Adipocyte (in vitro differentiated cells): ENCODE measurements around the gene SUCLG2.
"Not testable (repeated sequence)": the region's sequence is repeated elsewhere in the genome, so short reads cannot be mapped to it uniquely, and the experiment has no call there.

Experiments
- DNase-seq: peaks from one replicate; pipeline ENCODE4 v3.0.0-alpha.2; 2015; ENCODE audit warnings: low read depth
- H3K27me3 ChIP-seq: replicated peaks from 2 replicates; pipeline ENCODE4 v1.7.0; 2013; ENCODE audit warnings: mild to moderate bottlenecking, low read length, moderate library complexity; ENCODE audit not compliant: control insufficient read depth, insufficient read depth
- H3K36me3 ChIP-seq: 2 replicates; pipeline ENCODE4 v1.7.0; 2013; ENCODE audit warnings: low read length, mild to moderate bottlenecking, moderate library complexity; ENCODE audit not compliant: control insufficient read depth, insufficient read depth, severe bottlenecking
- H3K4me1 ChIP-seq: 2 replicates; pipeline ENCODE4 v1.7.0; 2013; ENCODE audit warnings: mild to moderate bottlenecking, low read length, moderate library complexity; ENCODE audit not compliant: control insufficient read depth, insufficient read depth
- H3K4me3 ChIP-seq: 2 replicates; pipeline ENCODE4 v1.7.0; 2013; ENCODE audit warnings: mild to moderate bottlenecking, low read length, moderate library complexity
- H3K9ac ChIP-seq: 2 replicates; pipeline ENCODE4 v1.7.0; 2013; ENCODE audit warnings: mild to moderate bottlenecking, low read length, moderate library complexity
- H3K9me3 ChIP-seq: 2 replicates; pipeline ENCODE4 v1.7.0; 2013; ENCODE audit warnings: mild to moderate bottlenecking, low read length, moderate library complexity; ENCODE audit not compliant: control insufficient read depth

The SUCLG2 gene

DNA sequence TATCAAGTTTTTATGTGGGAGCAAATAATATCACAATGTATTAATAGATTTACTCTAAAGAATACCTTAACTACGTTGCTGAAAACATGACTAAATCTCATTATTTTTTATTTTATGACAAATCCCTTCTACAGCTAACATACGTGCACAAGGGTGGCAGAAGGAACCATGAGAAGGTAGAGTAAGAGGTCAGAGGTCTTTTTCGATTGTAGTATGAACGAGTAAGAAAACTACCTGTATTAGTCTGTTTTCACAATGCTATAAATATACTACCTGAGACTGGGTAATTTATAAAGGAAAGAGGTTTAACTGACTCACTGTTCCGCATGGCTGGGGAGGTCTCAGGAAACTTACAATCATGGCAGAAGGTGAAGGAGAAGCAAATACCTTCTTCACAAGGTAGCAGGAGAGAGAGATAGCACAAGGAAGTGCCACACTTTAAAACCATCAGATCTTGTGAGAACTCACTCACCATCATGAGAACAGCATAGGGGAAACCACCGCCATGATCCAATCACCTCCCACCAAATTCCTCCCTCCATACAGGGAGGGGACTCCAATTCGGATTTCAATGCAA is 95.3 kb downstream of the SUCLG2 start:
- H3K4me1 ChIP-seq = peaks cover 15% of the 10 kb centered on the region
- H3K9ac ChIP-seq = no peak overlapping the region
- peaks cover 6% of the 10 kb centered on the region for H3K36me3 ChIP-seq
- DNase-seq = no peak
- H3K4me3 ChIP-seq = no peak overlapping the region
- no peaks in the 10 kb centered on the region for H3K9me3 ChIP-seq
- H3K27me3 ChIP-seq = no peaks in the 10 kb centered on the region

DNA sequence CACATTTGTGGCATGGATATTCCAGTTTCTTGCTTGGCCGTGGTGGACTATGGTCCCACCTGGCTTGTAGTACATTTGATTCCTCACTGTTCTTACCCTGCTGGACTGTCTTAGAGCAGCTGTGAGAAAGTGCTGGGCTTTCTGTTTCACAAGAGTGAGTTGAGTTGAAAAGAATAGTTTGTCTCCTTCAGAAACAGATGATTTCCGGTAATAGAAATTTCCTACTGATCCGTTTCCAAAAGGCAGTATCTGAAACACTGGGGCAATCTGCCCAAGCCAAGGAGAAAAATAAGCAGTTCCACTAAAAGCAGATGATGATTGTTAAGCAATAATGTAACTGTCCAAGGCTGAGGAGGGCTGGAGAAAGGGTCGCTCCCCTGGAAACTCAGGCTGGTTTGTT is 96.0 kb downstream of the SUCLG2 start:
- no peak overlapping the region for H3K9ac ChIP-seq
- H3K4me3 ChIP-seq = peak overlapping the region; percentile 21

DNA sequence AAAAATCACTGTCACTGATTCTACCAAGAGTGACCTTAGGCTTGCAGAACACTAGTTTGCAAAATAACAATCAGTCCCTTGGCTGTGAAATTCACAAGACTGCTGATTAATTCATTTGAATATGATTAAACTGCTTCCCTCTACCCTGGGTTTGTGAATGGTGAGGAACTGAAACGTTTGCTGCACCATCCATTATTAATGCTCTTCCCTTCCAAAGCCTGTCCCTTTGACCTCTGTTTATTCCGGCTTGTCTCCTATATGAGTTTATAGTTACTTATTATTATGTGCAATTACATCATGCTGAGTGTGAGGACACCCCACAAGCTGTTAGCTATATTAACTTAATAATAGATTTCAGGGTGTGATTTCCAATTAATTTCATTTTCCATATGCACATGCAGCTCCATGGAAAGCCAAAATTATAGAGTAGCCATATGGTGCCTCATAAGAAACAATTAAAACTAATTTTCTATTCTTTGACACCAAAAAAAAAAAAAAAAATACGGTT is 96.5 kb downstream of the SUCLG2 start:
- H3K4me1 ChIP-seq = peaks cover 15% of the 10 kb centered on the region
- H3K36me3 ChIP-seq = peaks cover 6% of the 10 kb centered on the region
- H3K9ac ChIP-seq = no peak overlapping the region
- no peak for DNase-seq
- no peaks in the 10 kb centered on the region for H3K27me3 ChIP-seq
- H3K4me3 ChIP-seq = peak overlapping the region; percentile 21
- no peaks in the 10 kb centered on the region for H3K9me3 ChIP-seq

More for the DNA sequence above, 96.0 kb downstream of the SUCLG2 start:
- Histone ChIP-seq H3K9me3 (no peaks in the 10 kb centered on the region), H3K36me3 (peaks cover 6% of the 10 kb centered on the region), H3K4me1 (peaks cover 15% of the 10 kb centered on the region), H3K27me3 (no peaks in the 10 kb centered on the region)
- DNase-seq = peak; percentile 61

DNA sequence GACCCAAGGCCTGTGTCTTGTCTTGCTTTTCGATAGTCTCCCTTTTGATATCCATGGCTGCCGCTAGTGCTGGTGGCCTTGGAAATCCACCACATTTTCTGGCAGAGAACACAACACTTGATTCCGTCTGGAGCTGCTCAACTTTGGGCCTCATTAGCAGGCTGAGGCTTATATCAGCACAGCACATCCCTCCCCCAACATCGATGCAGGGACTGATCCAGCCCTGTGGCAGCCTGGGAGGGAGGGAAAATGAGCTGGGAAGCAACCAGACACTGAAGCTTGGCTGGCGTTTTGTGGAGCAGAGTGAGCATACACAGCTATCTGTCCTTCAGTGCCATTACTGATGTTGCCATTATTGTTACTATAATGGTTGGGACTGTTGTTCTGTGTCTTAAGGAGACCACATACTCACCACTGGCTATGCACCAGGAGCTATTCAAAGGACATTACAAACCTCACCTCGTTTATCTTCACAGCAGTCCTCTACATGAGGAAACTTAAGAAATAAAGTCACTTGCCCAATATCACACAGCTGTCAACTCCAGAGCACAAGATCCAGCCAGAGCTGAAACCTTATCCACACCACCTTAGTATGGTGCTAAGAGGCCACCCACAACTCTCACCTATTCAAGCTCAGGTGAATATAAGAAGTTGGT is 102.9 kb downstream of the SUCLG2 start:
- DNase-seq = no peak
- Histone ChIP-seq H3K9me3 (no peaks in the 10 kb centered on the region), H3K4me3 (no peak overlapping the region), H3K27me3 (no peaks in the 10 kb centered on the region), H3K4me1 (no peaks in the 10 kb centered on the region), H3K36me3 (peaks cover 6% of the 10 kb centered on the region), H3K9ac (no peak overlapping the region)

DNA sequence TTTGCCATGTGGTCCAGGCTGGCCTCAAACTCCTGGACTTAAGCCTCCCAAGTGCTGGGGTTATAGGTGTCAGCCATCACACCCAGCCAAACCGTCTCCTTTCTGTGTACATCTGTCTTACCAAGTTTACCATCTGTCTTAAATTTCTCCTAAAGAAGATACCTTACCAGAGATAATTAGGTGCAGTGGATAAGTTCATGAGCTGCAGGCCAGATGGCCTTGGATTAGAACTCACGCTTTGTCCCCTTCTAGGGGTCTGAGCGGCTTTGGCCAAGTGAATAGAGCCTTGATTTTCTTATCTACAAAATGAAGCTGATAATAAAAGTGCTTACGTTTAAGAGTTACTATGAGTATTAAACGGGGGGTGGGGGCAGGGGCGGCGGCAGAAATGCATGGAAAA is 103.9 kb downstream of the SUCLG2 start:
- Histone ChIP-seq H3K4me1 (no peaks in the 10 kb centered on the region), H3K9me3 (no peaks in the 10 kb centered on the region), H3K4me3 (no peak overlapping the region), H3K36me3 (no peaks in the 10 kb centered on the region), H3K27me3 (no peaks in the 10 kb centered on the region), H3K9ac (no peak overlapping the region)
- no peak for DNase-seq

DNA sequence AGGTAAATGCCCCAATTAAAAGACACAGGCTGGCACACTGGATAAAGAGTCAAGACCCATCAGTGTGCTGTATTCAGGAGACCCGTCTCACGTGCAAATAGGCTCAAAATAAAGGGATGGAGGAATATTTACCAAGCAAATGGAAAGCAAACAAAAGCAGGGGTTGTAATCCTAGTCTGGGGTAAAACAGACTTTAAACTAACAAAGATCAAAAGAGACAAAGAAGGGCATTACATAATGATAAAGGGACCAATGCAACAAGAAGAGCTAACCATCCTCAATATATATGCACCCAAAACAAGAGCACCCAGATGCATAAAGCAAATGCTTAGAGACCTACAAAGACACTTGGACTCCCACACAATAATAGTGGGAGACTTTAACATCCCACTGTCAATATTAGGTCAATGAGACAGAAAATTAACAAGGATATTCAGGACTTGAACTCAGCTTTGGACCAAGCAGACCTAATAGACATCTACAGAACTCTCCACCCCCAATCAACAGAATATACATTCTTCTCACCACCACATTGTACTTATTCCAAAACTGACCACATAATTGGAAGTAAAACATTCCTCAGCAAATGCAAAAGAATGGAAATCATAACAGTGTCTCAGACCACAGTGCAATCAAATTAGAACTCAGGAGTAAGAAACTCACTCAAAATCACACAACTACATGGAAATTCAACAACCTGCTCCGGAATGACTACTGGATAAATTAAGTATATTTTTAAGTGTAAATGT is 111.7 kb downstream of the SUCLG2 start:
- not testable (repeated sequence) for DNase-seq, H3K27me3 ChIP-seq, H3K4me3 ChIP-seq, H3K36me3 ChIP-seq, H3K4me1 ChIP-seq, H3K9ac ChIP-seq, H3K9me3 ChIP-seq

DNA sequence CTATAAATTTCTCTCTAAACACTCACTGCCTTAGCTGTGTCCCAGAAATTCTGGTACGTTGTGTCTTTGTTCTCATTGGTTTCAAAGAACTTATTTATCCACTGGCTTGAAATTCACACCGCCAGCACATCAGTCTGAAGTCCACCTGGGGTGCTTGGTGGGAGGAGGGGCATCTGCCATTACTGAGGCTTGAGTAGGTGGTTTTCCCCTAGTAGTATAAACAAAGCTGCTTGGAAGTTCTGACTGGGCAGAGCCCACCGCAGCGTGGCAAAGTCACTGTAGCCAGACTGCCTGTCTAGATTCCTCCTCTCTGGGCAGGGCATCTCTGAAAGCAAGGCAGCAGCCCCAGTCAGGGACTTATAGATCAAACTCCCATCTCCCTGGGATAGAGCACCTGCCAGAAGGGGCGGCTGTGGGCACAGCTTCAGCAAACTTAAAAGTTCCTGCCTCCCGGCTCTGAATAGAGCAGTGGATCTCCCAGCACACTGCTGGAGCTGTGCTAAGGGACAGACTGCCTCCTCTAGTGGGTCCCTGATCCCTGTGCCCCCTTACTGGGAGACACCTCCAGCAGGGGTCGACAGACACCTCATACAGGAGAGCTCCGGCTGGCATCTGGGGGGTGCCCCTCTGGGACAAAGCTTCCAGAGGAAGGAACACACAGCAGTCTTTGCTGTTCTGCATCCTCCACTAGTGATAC is 114.1 kb downstream of the SUCLG2 start:
- Histone ChIP-seq H3K36me3 (no peaks in the 10 kb centered on the region), H3K27me3 (no peaks in the 10 kb centered on the region), H3K9me3 (no peaks in the 10 kb centered on the region), H3K4me3 (no peak overlapping the region), H3K9ac (no peak overlapping the region), H3K4me1 (no peaks in the 10 kb centered on the region)
- DNase-seq = no peak

DNA sequence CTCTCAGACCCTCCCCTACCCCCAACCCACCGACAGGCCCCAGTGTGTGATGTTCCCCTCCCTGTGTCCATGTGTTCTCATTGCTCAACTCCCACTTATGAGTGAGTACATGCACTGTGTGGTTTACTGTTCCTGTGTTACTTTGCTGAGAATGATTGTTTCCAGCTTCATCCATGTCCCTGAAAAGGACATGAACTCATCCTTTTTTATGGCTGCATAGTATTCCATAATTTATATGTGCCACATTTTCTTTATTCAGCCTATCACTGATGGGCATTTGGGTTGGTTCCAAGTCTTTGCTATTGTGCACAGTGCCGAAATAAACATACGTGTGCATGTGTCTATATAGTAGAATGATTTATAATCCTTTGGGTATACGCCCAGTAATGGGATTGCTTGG is 117.2 kb downstream of the SUCLG2 start:
- not testable (repeated sequence) for H3K9me3 ChIP-seq, H3K4me1 ChIP-seq, DNase-seq, H3K4me3 ChIP-seq, H3K27me3 ChIP-seq, H3K36me3 ChIP-seq, H3K9ac ChIP-seq

DNA sequence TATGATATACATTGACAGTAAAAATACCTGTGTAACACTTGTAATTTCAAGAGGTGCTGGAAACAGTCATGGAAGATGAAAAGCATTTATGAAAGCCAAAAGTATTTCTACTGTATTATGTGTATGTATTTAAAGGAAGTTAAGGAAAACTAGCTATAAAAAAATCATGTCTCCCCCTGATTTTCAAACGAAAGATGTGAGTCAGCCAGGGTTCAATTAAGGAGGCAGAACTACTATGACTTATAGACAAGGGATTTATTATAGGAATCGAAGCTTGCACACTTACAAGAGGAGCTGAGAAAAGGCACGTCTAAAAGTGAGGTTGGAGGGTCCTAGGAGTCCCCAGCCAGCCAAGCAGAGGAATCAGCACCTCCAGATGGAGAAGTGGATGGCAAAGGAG is 119.4 kb downstream of the SUCLG2 start:
- no peaks in the 10 kb centered on the region for H3K36me3 ChIP-seq
- no peak overlapping the region for H3K9ac ChIP-seq

DNA sequence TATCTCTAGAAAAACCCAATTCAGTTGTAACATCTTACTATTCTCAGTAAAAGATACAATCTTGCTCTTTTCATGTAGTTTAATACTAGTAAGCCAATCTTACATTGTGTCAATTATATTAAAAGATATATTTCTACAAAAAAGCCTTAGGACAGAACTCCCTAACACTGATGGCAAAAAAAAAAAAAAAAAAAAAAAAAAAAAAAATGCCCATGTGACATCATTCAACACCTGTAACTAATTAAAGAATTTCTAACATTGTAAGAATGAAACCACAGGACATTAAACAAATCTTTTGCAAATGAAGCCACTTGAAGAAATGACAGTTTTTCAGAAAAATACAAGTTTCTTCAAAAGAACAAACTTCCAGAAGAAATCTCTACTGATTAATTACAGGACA is 119.8 kb downstream of the SUCLG2 start:
- Histone ChIP-seq H3K9ac (no peak overlapping the region), H3K27me3 (no peaks in the 10 kb centered on the region), H3K4me1 (peaks cover 18% of the 10 kb centered on the region), H3K4me3 (no peak overlapping the region), H3K36me3 (no peaks in the 10 kb centered on the region), H3K9me3 (no peaks in the 10 kb centered on the region)
- peak; percentile 22 for DNase-seq

More for the DNA sequence above, 119.4 kb downstream of the SUCLG2 start:
- Histone ChIP-seq H3K4me1 (peaks cover 14% of the 10 kb centered on the region), H3K27me3 (no peaks in the 10 kb centered on the region), H3K4me3 (no peak overlapping the region), H3K9me3 (no peaks in the 10 kb centered on the region)
- DNase-seq = no peak
